Neural progenitor cell (in vitro differentiated cells): ENCODE data around the gene S100A4.
"Not testable (repeated sequence)": the region's sequence is repeated elsewhere in the genome, so short reads cannot be mapped to it uniquely, and the experiment has no call there.

ENCODE experiments used
- CTCF ChIP-seq: fragments of 200-600 bp; sonication (generic); IDR thresholded peaks from 2 replicates; pipeline ENCODE4 v1.5.1; 2017; ENCODE audit warnings: antibody characterized with exemption, mild to moderate bottlenecking
- EZH2 ChIP-seq: fragments of 200-600 bp; sonication (generic); IDR thresholded peaks from 2 replicates; pipeline ENCODE4 v1.6.1; 2017; ENCODE audit warnings: antibody characterized with exemption, mild to moderate bottlenecking, moderate library complexity
- EZH2phosphoT487 ChIP-seq: fragments of 200-600 bp; sonication (generic); IDR thresholded peaks from 2 replicates; pipeline ENCODE4 v1.6.1; 2017; ENCODE audit warnings: antibody characterized with exemption

- TF ChIP-seq CTCF, EZH2, EZH2phosphoT487: not testable (repeated sequence)
Measured at GRCh38 chr1:153575081-153575491, 29.5 kb upstream of the S100A4 start.
